GM23338 (cell line): Measurements from ENCODE around the gene HBS1L. TPM values are rescaled to one million over a fixed set of nuclear protein-coding genes. Genes with fewer than 3 reads are reported as not detected.

ENCODE experiments used
- ATAC-seq: fragments of 200-7000 bp; cut with Tn5 transposase; 3 replicates; pipeline ENCODE4 v1.9.1; 2020
- DNase-seq: peaks from one replicate; pipeline ENCODE4 v3.0.0-alpha.2; 2015; ENCODE audit warnings: low spot score
- H2AFZ ChIP-seq: fragments of 200-600 bp; sonication (generic); 2 replicates; pipeline ENCODE4 v1.8.0; 2016; ENCODE audit warnings: antibody characterized with exemption, mild to moderate bottlenecking, moderate library complexity
- H3F3A ChIP-seq: fragments of 200-600 bp; sonication (generic); replicated peaks from 2 replicates; pipeline ENCODE4 v1.8.0; 2017; ENCODE audit warnings: antibody characterized with exemption, mixed run types, low read depth
- H3K27ac ChIP-seq: fragments of 200-600 bp; sonication (generic); 2 replicates; pipeline ENCODE4 v1.6.1; 2016; ENCODE audit warnings: low read depth
- H3K27me3 ChIP-seq: fragments of 200-600 bp; sonication (generic); 2 replicates; pipeline ENCODE4 v1.8.0; 2016; ENCODE audit warnings: mild to moderate bottlenecking, mixed run types, moderate library complexity; ENCODE audit not compliant: insufficient read depth
- H3K36me3 ChIP-seq: fragments of 200-600 bp; sonication (generic); 2 replicates; pipeline ENCODE4 v1.8.0; 2016; ENCODE audit warnings: mild to moderate bottlenecking; ENCODE audit not compliant: insufficient read depth
- H3K4me1 ChIP-seq: fragments of 200-600 bp; sonication (generic); 2 replicates; pipeline ENCODE4 v1.8.0; 2016; ENCODE audit warnings: mild to moderate bottlenecking, moderate library complexity; ENCODE audit not compliant: insufficient read depth
- H3K4me2 ChIP-seq: fragments of 200-600 bp; sonication (generic); 2 replicates; pipeline ENCODE4 v1.7.1; 2017; ENCODE audit warnings: mixed run types
- H3K4me3 ChIP-seq: fragments of 200-600 bp; sonication (generic); 2 replicates; pipeline ENCODE4 v1.6.1; 2016; ENCODE audit warnings: mixed run types
- H3K79me2 ChIP-seq: fragments of 200-600 bp; sonication (generic); replicated peaks from 2 replicates; pipeline ENCODE4 v1.8.0; 2017; ENCODE audit warnings: mild to moderate bottlenecking; ENCODE audit not compliant: insufficient read depth
- H3K9me2 ChIP-seq: fragments of 200-600 bp; sonication (generic); 2 replicates; pipeline ENCODE4 v1.8.0; 2017; ENCODE audit not compliant: insufficient read depth
- H4K20me1 ChIP-seq: fragments of 200-600 bp; sonication (generic); replicated peaks from 2 replicates; pipeline ENCODE4 v1.8.0; 2017; ENCODE audit warnings: mild to moderate bottlenecking; ENCODE audit not compliant: insufficient read depth
- H3K27ac Mint-ChIP-seq: 2 replicates; pipeline ENCODE4 v1.8.0; 2020; ENCODE audit warnings: inconsistent platforms, mild to moderate bottlenecking, moderate library complexity, mixed read lengths
- H3K27me3 Mint-ChIP-seq: 3 replicates; pipeline ENCODE4 v1.8.0; 2022; ENCODE audit warnings: low read depth, mild to moderate bottlenecking, moderate library complexity, mixed read lengths, inconsistent platforms; ENCODE audit not compliant: insufficient read depth, poor library complexity
- H3K36me3 Mint-ChIP-seq: 3 replicates; pipeline ENCODE4 v1.8.0; 2021; ENCODE audit warnings: low read depth, mild to moderate bottlenecking, inconsistent platforms, moderate library complexity, mixed read lengths
- H3K4me1 Mint-ChIP-seq: 3 replicates; pipeline ENCODE4 v1.8.0; 2020; ENCODE audit warnings: mild to moderate bottlenecking, inconsistent platforms, mixed read lengths
- H3K4me3 Mint-ChIP-seq: 3 replicates; pipeline ENCODE4 v1.8.0; 2021; ENCODE audit warnings: moderate library complexity, mild to moderate bottlenecking, inconsistent platforms, mixed read lengths
- H3K9me3 Mint-ChIP-seq: 3 replicates; pipeline ENCODE4 v1.8.0; 2020; ENCODE audit warnings: moderate library complexity, mild to moderate bottlenecking, inconsistent platforms, mixed read lengths
- CREB1 ChIP-seq: fragments of 250-450 bp; sonication (Bioruptor Pico); IDR thresholded peaks from 2 replicates; pipeline ENCODE4 v1.5.0; 2020; ENCODE audit warnings: low read depth, mild to moderate bottlenecking, moderate library complexity
- EZH2 ChIP-seq: fragments of 200-600 bp; sonication (generic); IDR thresholded peaks from one replicate; pipeline ENCODE4 v1.8.0; 2017; ENCODE audit warnings: antibody characterized with exemption, mild to moderate bottlenecking, low read depth; ENCODE audit not compliant: unreplicated experiment
- EZH2phosphoT487 ChIP-seq: fragments of 200-600 bp; sonication (generic); IDR thresholded peaks from one replicate; pipeline ENCODE4 v1.8.1; 2018; ENCODE audit warnings: antibody characterized with exemption; ENCODE audit not compliant: unreplicated experiment
- JUNB ChIP-seq: IDR thresholded peaks from one replicate; pipeline ENCODE4 v1.6.1; 2016; ENCODE audit warnings: antibody characterized with exemption; ENCODE audit not compliant: unreplicated experiment
- NANOG ChIP-seq: IDR thresholded peaks from 2 replicates; pipeline ENCODE4 v1.6.1; 2016; ENCODE audit warnings: antibody characterized with exemption, borderline replicate concordance
- POLR2AphosphoS5 ChIP-seq: IDR thresholded peaks from 2 replicates; pipeline ENCODE4 v1.6.1; 2016; ENCODE audit warnings: antibody characterized with exemption, low read depth
- STAT1 ChIP-seq: IDR thresholded peaks from one replicate; pipeline ENCODE4 v1.6.1; 2016; ENCODE audit warnings: antibody characterized with exemption; ENCODE audit not compliant: unreplicated experiment
- ZNF114 ChIP-seq: fragments of 250-450 bp; sonication (Bioruptor Pico); IDR thresholded peaks from 2 replicates; pipeline ENCODE4 v1.5.0; 2020; ENCODE audit warnings: mild to moderate bottlenecking, moderate library complexity
- ZNF331 ChIP-seq: fragments of 250-450 bp; sonication (Bioruptor Pico); IDR thresholded peaks from 2 replicates; pipeline ENCODE4 v1.5.0; 2020; ENCODE audit warnings: low read depth, mild to moderate bottlenecking, moderate library complexity
- polyA plus RNA-seq: library from polyadenylated mRNA; unstranded; fragments of >200 nt; fragmentation: Nextera tagmentation; extraction: Ambion mirVana; gene quantifications from 2 replicates; pipeline ENCODE4 v1.2.1, GENCODE V29; 2016
- total RNA-seq: library from RNA; depleted of rRNA; stranded (reverse); fragments of >200 nt; shearing (Covaris generic); gene quantifications from 2 replicates; pipeline ENCODE4 v1.2.3, GENCODE V29; 2014
- TF ChIP-seq, protein P1 (sequence below): IDR thresholded peaks from 2 replicates; pipeline ENCODE4 v1.6.1; 2016; ENCODE audit warnings: antibody characterized with exemption
- TF ChIP-seq, protein P2 (sequence below), 2 experiments: fragments of 200-600 bp in 1 of 2; sonication (generic) in 1 of 2; conservative IDR thresholded peaks; 2 replicates each; pipeline versions ENCODE4 v1.5.1 to v1.6.1; 2016 to 2017; ENCODE audit warnings: antibody characterized with exemption in 2 of 2, low read depth in 2 of 2, mild to moderate bottlenecking in 2 of 2, moderate library complexity in 1 of 2
- TF ChIP-seq, protein P3 (sequence below): fragments of 250-450 bp; sonication (Bioruptor Pico); IDR thresholded peaks from 2 replicates; pipeline ENCODE4 v1.5.0; 2020; ENCODE audit warnings: mild to moderate bottlenecking, moderate library complexity
- TF ChIP-seq, protein P4 (sequence below): IDR thresholded peaks from one replicate; pipeline ENCODE4 v1.6.1; 2018; ENCODE audit warnings: antibody characterized with exemption; ENCODE audit not compliant: unreplicated experiment

Gene HBS1L
- total and polyA plus RNA-seq, 2 experiments from 2014 or later = 59.9 to 94.1 TPM

DNA sequence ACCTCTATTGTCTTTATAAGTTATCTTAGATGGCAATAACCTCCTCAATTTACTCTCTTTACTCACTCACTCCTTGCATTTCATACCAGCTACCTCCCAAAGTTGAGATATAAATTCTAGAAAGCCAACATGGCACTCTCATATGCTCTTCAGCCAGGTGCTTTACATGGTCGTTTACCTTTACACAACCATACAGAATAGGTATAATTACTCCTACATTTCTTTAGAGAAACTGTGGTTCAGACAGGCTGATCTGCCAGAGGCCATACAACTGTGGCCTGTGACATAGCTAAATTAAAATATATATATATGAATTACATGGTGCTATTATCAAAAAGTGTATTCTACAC lies 45.7 kb downstream of the HBS1L start:
- Mint-ChIP-seq H3K27me3 (no peaks in the 10 kb centered on the region), H3K4me3 (no peak overlapping the region), H3K36me3 (no peaks in the 10 kb centered on the region; the same call in 2 of the 3 replicates), H3K4me1 (no peaks in the 10 kb centered on the region; the same call in 2 of the 3 replicates), H3K9me3 (no peaks in the 10 kb centered on the region), H3K27ac (no peak overlapping the region)
- no peaks in the 10 kb centered on the region; the same call in none of the 2 replicates for H3K79me2 ChIP-seq
- peaks cover 16% of the 10 kb centered on the region for H4K20me1 ChIP-seq
- ATAC-seq (no peak), DNase-seq (no peak)
- TF ChIP-seq NANOG = no peak
- no peak for TF ChIP-seq EZH2
- TF ChIP-seq, protein P1, sequence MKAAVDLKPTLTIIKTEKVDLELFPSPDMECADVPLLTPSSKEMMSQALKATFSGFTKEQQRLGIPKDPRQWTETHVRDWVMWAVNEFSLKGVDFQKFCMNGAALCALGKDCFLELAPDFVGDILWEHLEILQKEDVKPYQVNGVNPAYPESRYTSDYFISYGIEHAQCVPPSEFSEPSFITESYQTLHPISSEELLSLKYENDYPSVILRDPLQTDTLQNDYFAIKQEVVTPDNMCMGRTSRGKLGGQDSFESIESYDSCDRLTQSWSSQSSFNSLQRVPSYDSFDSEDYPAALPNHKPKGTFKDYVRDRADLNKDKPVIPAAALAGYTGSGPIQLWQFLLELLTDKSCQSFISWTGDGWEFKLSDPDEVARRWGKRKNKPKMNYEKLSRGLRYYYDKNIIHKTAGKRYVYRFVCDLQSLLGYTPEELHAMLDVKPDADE = no peak
- TF ChIP-seq STAT1 = no peak
- TF ChIP-seq POLR2AphosphoS5 = no peak
- TF ChIP-seq ZNF114 (CRISPR knock-in tag) = no peak
- TF ChIP-seq EZH2phosphoT487 = no peak
- TF ChIP-seq, protein P2, sequence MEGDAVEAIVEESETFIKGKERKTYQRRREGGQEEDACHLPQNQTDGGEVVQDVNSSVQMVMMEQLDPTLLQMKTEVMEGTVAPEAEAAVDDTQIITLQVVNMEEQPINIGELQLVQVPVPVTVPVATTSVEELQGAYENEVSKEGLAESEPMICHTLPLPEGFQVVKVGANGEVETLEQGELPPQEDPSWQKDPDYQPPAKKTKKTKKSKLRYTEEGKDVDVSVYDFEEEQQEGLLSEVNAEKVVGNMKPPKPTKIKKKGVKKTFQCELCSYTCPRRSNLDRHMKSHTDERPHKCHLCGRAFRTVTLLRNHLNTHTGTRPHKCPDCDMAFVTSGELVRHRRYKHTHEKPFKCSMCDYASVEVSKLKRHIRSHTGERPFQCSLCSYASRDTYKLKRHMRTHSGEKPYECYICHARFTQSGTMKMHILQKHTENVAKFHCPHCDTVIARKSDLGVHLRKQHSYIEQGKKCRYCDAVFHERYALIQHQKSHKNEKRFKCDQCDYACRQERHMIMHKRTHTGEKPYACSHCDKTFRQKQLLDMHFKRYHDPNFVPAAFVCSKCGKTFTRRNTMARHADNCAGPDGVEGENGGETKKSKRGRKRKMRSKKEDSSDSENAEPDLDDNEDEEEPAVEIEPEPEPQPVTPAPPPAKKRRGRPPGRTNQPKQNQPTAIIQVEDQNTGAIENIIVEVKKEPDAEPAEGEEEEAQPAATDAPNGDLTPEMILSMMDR (conservative IDR thresholded peaks at IDR 0.05; ENCODE audit: low read depth in 2 of 2) = no peak
- no peak for TF ChIP-seq JUNB
- no peak for TF ChIP-seq ZNF331
- TF ChIP-seq CREB1 (CRISPR knock-in tag) = no peak
- TF ChIP-seq, protein P3, sequence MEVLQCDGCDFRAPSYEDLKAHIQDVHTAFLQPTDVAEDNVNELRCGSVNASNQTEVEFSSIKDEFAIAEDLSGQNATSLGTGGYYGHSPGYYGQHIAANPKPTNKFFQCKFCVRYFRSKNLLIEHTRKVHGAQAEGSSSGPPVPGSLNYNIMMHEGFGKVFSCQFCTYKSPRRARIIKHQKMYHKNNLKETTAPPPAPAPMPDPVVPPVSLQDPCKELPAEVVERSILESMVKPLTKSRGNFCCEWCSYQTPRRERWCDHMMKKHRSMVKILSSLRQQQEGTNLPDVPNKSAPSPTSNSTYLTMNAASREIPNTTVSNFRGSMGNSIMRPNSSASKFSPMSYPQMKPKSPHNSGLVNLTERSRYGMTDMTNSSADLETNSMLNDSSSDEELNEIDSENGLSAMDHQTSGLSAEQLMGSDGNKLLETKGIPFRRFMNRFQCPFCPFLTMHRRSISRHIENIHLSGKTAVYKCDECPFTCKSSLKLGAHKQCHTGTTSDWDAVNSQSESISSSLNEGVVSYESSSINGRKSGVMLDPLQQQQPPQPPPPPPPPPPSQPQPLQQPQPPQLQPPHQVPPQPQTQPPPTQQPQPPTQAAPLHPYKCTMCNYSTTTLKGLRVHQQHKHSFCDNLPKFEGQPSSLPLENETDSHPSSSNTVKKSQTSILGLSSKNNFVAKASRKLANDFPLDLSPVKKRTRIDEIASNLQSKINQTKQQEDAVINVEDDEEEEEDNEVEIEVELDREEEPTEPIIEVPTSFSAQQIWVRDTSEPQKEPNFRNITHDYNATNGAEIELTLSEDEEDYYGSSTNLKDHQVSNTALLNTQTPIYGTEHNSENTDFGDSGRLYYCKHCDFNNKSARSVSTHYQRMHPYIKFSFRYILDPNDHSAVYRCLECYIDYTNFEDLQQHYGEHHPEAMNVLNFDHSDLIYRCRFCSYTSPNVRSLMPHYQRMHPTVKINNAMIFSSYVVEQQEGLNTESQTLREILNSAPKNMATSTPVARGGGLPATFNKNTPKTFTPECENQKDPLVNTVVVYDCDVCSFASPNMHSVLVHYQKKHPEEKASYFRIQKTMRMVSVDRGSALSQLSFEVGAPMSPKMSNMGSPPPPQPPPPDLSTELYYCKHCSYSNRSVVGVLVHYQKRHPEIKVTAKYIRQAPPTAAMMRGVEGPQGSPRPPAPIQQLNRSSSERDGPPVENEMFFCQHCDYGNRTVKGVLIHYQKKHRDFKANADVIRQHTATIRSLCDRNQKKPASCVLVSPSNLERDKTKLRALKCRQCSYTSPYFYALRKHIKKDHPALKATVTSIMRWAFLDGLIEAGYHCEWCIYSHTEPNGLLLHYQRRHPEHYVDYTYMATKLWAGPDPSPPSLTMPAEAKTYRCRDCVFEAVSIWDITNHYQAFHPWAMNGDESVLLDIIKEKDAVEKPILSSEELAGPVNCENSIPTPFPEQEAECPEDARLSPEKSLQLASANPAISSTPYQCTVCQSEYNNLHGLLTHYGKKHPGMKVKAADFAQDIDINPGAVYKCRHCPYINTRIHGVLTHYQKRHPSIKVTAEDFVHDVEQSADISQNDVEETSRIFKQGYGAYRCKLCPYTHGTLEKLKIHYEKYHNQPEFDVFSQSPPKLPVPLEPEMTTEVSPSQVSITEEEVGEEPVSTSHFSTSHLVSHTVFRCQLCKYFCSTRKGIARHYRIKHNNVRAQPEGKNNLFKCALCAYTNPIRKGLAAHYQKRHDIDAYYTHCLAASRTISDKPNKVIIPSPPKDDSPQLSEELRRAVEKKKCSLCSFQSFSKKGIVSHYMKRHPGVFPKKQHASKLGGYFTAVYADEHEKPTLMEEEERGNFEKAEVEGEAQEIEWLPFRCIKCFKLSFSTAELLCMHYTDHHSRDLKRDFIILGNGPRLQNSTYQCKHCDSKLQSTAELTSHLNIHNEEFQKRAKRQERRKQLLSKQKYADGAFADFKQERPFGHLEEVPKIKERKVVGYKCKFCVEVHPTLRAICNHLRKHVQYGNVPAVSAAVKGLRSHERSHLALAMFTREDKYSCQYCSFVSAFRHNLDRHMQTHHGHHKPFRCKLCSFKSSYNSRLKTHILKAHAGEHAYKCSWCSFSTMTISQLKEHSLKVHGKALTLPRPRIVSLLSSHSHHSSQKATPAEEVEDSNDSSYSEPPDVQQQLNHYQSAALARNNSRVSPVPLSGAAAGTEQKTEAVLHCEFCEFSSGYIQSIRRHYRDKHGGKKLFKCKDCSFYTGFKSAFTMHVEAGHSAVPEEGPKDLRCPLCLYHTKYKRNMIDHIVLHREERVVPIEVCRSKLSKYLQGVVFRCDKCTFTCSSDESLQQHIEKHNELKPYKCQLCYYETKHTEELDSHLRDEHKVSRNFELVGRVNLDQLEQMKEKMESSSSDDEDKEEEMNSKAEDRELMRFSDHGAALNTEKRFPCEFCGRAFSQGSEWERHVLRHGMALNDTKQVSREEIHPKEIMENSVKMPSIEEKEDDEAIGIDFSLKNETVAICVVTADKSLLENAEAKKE (CRISPR knock-in tag) = no peak
- TF ChIP-seq, protein P4, sequence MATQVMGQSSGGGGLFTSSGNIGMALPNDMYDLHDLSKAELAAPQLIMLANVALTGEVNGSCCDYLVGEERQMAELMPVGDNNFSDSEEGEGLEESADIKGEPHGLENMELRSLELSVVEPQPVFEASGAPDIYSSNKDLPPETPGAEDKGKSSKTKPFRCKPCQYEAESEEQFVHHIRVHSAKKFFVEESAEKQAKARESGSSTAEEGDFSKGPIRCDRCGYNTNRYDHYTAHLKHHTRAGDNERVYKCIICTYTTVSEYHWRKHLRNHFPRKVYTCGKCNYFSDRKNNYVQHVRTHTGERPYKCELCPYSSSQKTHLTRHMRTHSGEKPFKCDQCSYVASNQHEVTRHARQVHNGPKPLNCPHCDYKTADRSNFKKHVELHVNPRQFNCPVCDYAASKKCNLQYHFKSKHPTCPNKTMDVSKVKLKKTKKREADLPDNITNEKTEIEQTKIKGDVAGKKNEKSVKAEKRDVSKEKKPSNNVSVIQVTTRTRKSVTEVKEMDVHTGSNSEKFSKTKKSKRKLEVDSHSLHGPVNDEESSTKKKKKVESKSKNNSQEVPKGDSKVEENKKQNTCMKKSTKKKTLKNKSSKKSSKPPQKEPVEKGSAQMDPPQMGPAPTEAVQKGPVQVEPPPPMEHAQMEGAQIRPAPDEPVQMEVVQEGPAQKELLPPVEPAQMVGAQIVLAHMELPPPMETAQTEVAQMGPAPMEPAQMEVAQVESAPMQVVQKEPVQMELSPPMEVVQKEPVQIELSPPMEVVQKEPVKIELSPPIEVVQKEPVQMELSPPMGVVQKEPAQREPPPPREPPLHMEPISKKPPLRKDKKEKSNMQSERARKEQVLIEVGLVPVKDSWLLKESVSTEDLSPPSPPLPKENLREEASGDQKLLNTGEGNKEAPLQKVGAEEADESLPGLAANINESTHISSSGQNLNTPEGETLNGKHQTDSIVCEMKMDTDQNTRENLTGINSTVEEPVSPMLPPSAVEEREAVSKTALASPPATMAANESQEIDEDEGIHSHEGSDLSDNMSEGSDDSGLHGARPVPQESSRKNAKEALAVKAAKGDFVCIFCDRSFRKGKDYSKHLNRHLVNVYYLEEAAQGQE = no peak
- no peak overlapping the region for H3K4me3 ChIP-seq
- no peak overlapping the region for H2AFZ ChIP-seq
- no peak overlapping the region for H3K4me2 ChIP-seq
- no peaks in the 10 kb centered on the region for H3K27me3 ChIP-seq
- H3K36me3 ChIP-seq = no peaks in the 10 kb centered on the region
- no peaks in the 10 kb centered on the region for H3F3A ChIP-seq
- no peaks in the 10 kb centered on the region for H3K9me2 ChIP-seq
- no peak overlapping the region for H3K27ac ChIP-seq
- no peaks in the 10 kb centered on the region; the same call in 1 of the 2 replicates for H3K4me1 ChIP-seq
